ENCODE data around the gene TNFRSF4.

DNA sequence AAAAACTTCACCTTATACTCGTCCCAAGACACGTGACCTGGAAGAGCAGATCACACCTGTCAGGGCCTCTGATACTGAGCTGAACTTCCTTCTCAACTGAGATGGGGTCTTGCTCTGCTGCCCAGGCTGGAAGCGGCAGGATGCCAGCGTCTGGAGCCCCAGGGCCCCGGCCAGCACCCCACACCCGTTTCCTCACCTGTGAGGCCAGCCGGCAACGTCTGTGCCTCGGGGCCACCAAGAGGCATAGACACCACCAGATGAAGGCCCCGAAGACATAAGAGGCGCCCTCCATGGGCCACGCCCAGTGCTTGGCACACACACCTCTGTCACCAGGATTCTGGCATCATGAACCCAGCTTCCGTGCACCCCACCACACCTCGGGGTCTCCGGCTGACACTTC lies 9.4 kb upstream of the TNFRSF4 start:
- TF ChIP-seq POLR2A (IDR thresholded peaks at IDR 0.05) (no peak), CTCF (IDR thresholded peaks at IDR 0.05 in 4 of 5, conservative IDR thresholded peaks at IDR 0.05 in 1 of 5) (no peak)
